SU-DHL-6 (cell line): Measurements from ENCODE around the gene APBB2.

ENCODE experiments used
- H2AFZ ChIP-seq: fragments of 200-600 bp; sonication (generic); 2 replicates; pipeline ENCODE4 v1.6.1; 2014; ENCODE audit warnings: low read depth, mild to moderate bottlenecking, moderate library complexity, mixed read lengths, antibody characterized with exemption, low read length; ENCODE audit not compliant: severe bottlenecking
- H3F3A ChIP-seq: fragments of 200-600 bp; shearing (Covaris generic); 2 replicates; pipeline ENCODE4 v1.6.0; 2016; ENCODE audit warnings: antibody characterized with exemption, mild to moderate bottlenecking; ENCODE audit not compliant: insufficient read depth
- H3K27ac ChIP-seq: fragments of 200-600 bp; sonication (generic); 2 replicates; pipeline ENCODE4 v1.5.1; 2016; ENCODE audit warnings: low read depth, mild to moderate bottlenecking, low read length, moderate library complexity, mixed read lengths
- H3K27me3 ChIP-seq: fragments of 200-600 bp; sonication (generic), shearing (Covaris generic); 2 replicates; pipeline ENCODE4 v1.6.0; 2014; ENCODE audit warnings: mild to moderate bottlenecking, low read length
- H3K36me3 ChIP-seq: fragments of 200-600 bp; sonication (generic); 2 replicates; pipeline ENCODE4 v1.6.1; 2014; ENCODE audit warnings: mild to moderate bottlenecking, low read length, mixed read lengths
- H3K4me2 ChIP-seq: fragments of 300-600, 200-600 bp; shearing (Covaris generic), sonication (generic); 2 replicates; pipeline ENCODE4 v1.6.0; 2014; ENCODE audit warnings: low read length, low read depth, mild to moderate bottlenecking; ENCODE audit not compliant: poor library complexity, severe bottlenecking
- H3K4me3 ChIP-seq: fragments of 200-600 bp; sonication (generic); 2 replicates; pipeline ENCODE4 v1.5.1; 2014; ENCODE audit warnings: antibody characterized with exemption, low read length, mild to moderate bottlenecking, mixed read lengths; ENCODE audit not compliant: insufficient read depth, poor library complexity, severe bottlenecking
- H3K79me2 ChIP-seq: fragments of 200-600 bp; sonication (generic); 2 replicates; pipeline ENCODE4 v1.6.1; 2014; ENCODE audit warnings: mild to moderate bottlenecking, low read length, moderate library complexity; ENCODE audit not compliant: insufficient read depth
- H3K9ac ChIP-seq: fragments of 200-600 bp; sonication (generic); 2 replicates; pipeline ENCODE4 v1.7.0; 2014; ENCODE audit warnings: mild to moderate bottlenecking, low read length
- H3K9me2 ChIP-seq: fragments of 200-600 bp; sonication (generic); replicated peaks from 2 replicates; pipeline ENCODE4 v1.6.1; 2014; ENCODE audit warnings: low read length; ENCODE audit not compliant: insufficient read depth
- H3K9me3 ChIP-seq: fragments of 200-600 bp; sonication (generic); 2 replicates; pipeline ENCODE4 v1.6.1; 2014; ENCODE audit warnings: low read length, mixed read lengths; ENCODE audit not compliant: insufficient read depth
- H4K20me1 ChIP-seq: fragments of 200-600 bp; sonication (generic); 2 replicates; pipeline ENCODE4 v1.6.1; 2014; ENCODE audit warnings: low read depth, mild to moderate bottlenecking, antibody characterized with exemption, low read length, moderate library complexity, mixed read lengths
- EZH2phosphoT487 ChIP-seq: fragments of 200-600 bp; sonication (generic), shearing (Covaris generic); conservative IDR thresholded peaks from 2 replicates; pipeline ENCODE4 v1.6.1; 2018; ENCODE audit warnings: mild to moderate bottlenecking, antibody characterized with exemption, low read length, moderate library complexity, mixed read lengths
- TF ChIP-seq, protein P1 (sequence below): fragments of 200-600 bp; sonication (generic); IDR thresholded peaks from one replicate; pipeline ENCODE4 v1.5.1; 2017; ENCODE audit warnings: antibody characterized with exemption, mild to moderate bottlenecking, low read length, moderate library complexity; ENCODE audit not compliant: insufficient read depth, poor library complexity, severe bottlenecking

Gene APBB2

DNA sequence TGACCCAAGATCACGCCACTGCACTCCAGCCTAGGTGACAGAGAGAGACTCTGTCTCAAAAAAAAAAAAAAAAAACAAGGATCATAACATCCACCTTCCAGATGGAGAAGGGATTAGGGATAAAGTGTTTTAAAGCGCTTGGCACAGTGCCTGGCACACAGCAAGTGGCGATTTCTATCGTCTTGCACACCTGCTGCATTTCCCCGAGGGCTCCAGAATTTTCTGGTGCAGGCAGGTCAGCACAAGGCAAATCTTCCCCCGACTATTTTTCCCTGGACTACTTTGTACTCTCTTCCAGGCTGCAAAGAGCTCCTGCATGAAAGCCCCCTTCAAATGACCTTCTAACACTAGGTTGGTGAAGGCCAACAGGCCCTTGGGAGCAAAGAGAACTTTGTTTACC lies 57.3 kb downstream of the APBB2 start:
- Histone ChIP-seq H3K9ac (no peak overlapping the region), H4K20me1 (peaks cover 3% of the 10 kb centered on the region; the same call in 1 of the 2 replicates), H3K9me2 (no peaks in the 10 kb centered on the region), H3K36me3 (no peaks in the 10 kb centered on the region), H3K4me3 (no peak overlapping the region), H3K27ac (no peak overlapping the region), H2AFZ (no peak overlapping the region), H3F3A (0 out of 2 replicates have a peak, but pooled peaks cover 4% of the 10 kb centered on the region), H3K9me3 (no peaks in the 10 kb centered on the region), H3K27me3 (no peaks in the 10 kb centered on the region), H3K4me2 (no peak overlapping the region), H3K79me2 (peaks cover 41% of the 10 kb centered on the region)
- no peak for TF ChIP-seq EZH2phosphoT487
- TF ChIP-seq, protein P1, sequence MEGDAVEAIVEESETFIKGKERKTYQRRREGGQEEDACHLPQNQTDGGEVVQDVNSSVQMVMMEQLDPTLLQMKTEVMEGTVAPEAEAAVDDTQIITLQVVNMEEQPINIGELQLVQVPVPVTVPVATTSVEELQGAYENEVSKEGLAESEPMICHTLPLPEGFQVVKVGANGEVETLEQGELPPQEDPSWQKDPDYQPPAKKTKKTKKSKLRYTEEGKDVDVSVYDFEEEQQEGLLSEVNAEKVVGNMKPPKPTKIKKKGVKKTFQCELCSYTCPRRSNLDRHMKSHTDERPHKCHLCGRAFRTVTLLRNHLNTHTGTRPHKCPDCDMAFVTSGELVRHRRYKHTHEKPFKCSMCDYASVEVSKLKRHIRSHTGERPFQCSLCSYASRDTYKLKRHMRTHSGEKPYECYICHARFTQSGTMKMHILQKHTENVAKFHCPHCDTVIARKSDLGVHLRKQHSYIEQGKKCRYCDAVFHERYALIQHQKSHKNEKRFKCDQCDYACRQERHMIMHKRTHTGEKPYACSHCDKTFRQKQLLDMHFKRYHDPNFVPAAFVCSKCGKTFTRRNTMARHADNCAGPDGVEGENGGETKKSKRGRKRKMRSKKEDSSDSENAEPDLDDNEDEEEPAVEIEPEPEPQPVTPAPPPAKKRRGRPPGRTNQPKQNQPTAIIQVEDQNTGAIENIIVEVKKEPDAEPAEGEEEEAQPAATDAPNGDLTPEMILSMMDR: no peak

DNA sequence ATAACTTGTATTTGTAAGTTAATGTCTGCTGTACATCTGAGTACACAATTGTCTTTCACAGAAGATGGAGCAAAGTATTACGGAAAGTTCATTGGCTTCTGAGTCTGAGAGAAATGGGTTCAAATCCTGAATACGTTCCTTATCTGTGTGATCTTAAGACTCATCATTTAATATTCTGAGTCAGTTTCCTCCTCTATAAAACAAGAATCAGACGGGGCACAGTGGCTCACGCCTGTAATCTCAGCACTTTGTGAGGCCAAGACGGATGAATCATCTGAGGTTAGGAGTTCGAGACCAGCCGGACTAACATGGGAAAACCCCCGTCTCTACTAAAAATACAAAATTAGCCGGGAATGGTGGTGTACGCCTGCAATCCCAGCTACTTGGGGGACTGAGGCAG lies 57.8 kb downstream of the APBB2 start:
- Histone ChIP-seq H3K27me3 (no peaks in the 10 kb centered on the region), H3K9me3 (no peaks in the 10 kb centered on the region), H3K9me2 (no peaks in the 10 kb centered on the region), H3K27ac (no peak overlapping the region), H3K4me3 (no peak overlapping the region), H4K20me1 (0 out of 2 replicates have a peak, but pooled peaks cover 3% of the 10 kb centered on the region), H3K9ac (no peak overlapping the region), H2AFZ (no peak overlapping the region), H3K79me2 (peaks cover 41% of the 10 kb centered on the region), H3K4me2 (no peak overlapping the region), H3F3A (0 out of 2 replicates have a peak, but pooled peaks cover 4% of the 10 kb centered on the region), H3K36me3 (no peaks in the 10 kb centered on the region)
- TF ChIP-seq EZH2phosphoT487: no peak
- TF ChIP-seq, protein P1: no peak

DNA sequence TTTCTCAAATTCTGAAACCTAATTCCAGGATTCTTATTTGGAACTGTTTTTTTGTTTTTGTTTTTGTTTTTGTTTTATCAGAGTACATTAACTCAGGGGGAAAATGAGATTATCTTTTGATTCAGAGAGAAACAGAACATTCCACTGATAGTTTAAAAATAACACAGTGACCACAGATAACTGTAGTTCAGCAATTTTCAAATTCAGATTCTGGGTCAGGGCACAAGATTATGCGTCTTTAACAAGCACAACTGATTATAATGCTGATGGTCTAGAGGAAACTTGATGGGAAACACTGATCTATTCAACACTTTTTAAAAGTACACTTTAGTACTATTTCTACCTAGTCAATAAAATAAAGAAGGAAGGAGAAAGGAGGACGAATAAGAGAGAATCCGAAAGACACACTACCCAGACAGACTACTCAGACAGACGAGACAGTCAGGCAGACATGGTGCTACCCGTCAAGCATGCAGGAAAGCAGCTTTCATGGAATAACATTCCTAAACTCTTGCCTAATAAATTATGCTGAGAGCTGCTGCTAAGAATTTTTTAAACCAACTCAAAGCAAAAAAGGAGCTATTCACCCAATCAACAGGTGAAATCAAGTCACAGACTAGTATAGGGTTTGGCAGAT lies 59.0 kb downstream of the APBB2 start:
- H3K9ac ChIP-seq: no peak overlapping the region
- H3K4me3 ChIP-seq: no peak overlapping the region
- H2AFZ ChIP-seq: no peak overlapping the region
- H3K4me2 ChIP-seq: no peak overlapping the region
- no peaks in the 10 kb centered on the region for H3K9me3 ChIP-seq
- TF ChIP-seq, protein P1: no peak
- TF ChIP-seq EZH2phosphoT487: no peak
- peaks cover 42% of the 10 kb centered on the region for H3K79me2 ChIP-seq
- no peaks in the 10 kb centered on the region for H3K9me2 ChIP-seq
- 0 out of 2 replicates have a peak, but pooled peaks cover 4% of the 10 kb centered on the region for H3F3A ChIP-seq
- no peak overlapping the region for H3K27ac ChIP-seq
- no peaks in the 10 kb centered on the region for H3K36me3 ChIP-seq
- 0 out of 2 replicates have a peak, but pooled peaks cover 3% of the 10 kb centered on the region for H4K20me1 ChIP-seq
- H3K27me3 ChIP-seq: no peaks in the 10 kb centered on the region
